ENCODE data around the gene LSM4.

GRCh38 chr19:18319591-18320135, 3.2 kb downstream of the LSM4 start:
- TF ChIP-seq TAF1 (CRISPR knock-in tag; IDR thresholded peaks at IDR 0.05) (peak; percentile 29; the same call in 1 of the 2 replicates), ETS1 (CRISPR knock-in tag; IDR thresholded peaks at IDR 0.05) (no peak), REXO4 (CRISPR knock-in tag; IDR thresholded peaks at IDR 0.05; ENCODE audit: borderline replicate concordance) (no peak), POLR2A (IDR thresholded peaks at IDR 0.05; ENCODE audit: insufficient read depth in 1 of 2, low read depth in 2 of 2, low read length in 2 of 2) (peak in 1 of 2 experiments; percentile 52; a peak in 2 of 4 replicates), ZNF503 (CRISPR knock-in tag; IDR thresholded peaks at IDR 0.05) (peak; percentile 55; the same call in 1 of the 2 replicates), ARNTL (CRISPR knock-in tag; IDR thresholded peaks at IDR 0.05) (peak; percentile 98), USF2 (IDR thresholded peaks at IDR 0.05; ENCODE audit: low read depth, low read length) (no peak), USF2 (CRISPR knock-in tag; IDR thresholded peaks at IDR 0.05; ENCODE audit: borderline replicate concordance) (no peak; the same call in 1 of the 2 replicates), ATF3 (CRISPR knock-in tag; IDR thresholded peaks at IDR 0.05) (no peak), MAX (IDR thresholded peaks at IDR 0.05) (peak; percentile 73), CTCF (CRISPR knock-in tag; IDR thresholded peaks at IDR 0.05) (no peak)
